Panc1 (cell line): ENCODE measurements around the gene ANO6.

ENCODE experiments used
- CTCF ChIP-seq: fragments of 450-650 bp; IDR thresholded peaks from 2 replicates; pipeline ENCODE4 v1.5.1; 2017; ENCODE audit warnings: mild to moderate bottlenecking
- POLR2AphosphoS5 ChIP-seq: IDR thresholded peaks from 2 replicates; pipeline ENCODE4 v1.6.1; 2012; ENCODE audit warnings: mild to moderate bottlenecking, low read depth, low read length, moderate library complexity

- no peak for TF ChIP-seq CTCF
- no peak for TF ChIP-seq POLR2AphosphoS5
These were observed 242.3 kb downstream of the ANO6 start for GRCh38 chr12:45458238-45458637.
